Stimulated activated CD8-positive, alpha-beta memory T cell treated with anti-CD3 and anti-CD28 coated beads, Interleukin-2, amount 100 ng/mL, for 48 hours (primary cell): ENCODE data around the gene ADORA1.

Source experiments
- DNase-seq, 2 donors: peaks; one replicate each; pipeline ENCODE4 v3.0.0-alpha.2; 2020; ENCODE audit warnings: low read depth in 2 of 2

ADORA1 gene

DNA sequence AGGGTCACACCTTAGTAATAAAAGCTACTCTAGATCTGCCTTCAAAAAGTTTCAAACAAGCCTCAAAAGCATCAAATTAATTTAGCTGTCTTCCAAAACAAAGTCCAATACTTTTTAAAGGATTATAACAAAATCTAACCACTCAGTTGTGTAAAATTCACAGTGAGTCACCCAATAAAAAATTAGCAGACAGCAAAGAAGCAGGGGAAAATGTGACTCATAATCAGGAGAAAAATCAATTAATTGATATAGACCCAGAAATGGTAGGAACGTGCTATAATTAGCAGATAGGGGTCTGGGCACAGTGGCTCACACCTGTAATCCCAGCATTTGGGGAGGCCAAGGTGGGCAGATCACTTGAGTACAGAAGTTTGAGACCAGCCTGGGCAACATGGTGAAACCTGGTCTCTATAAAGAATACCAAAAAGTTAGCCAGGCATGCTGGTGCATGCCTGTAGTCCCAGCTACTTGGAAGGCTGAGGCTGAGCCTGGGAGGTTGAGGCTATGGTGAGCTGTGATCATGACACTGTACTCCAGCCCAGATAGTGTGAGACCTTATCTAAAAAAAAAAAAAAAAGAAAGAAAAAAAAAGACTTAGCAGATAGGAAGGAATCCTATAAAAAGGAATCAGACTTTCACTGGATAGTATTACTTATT lies 33.6 kb upstream of the ADORA1 start:
- DNase-seq: no peak

GRCh38 chr1:203095061-203095690 lies 32.4 kb upstream of the ADORA1 start:
- DNase-seq: no peak

- DNase-seq: no peak
Observed at GRCh38 chr1:203096566-203096965, 31.0 kb upstream of the ADORA1 start.

- no peak for DNase-seq
Observed at GRCh38 chr1:203097001-203097400, 30.5 kb upstream of the ADORA1 start.

DNA sequence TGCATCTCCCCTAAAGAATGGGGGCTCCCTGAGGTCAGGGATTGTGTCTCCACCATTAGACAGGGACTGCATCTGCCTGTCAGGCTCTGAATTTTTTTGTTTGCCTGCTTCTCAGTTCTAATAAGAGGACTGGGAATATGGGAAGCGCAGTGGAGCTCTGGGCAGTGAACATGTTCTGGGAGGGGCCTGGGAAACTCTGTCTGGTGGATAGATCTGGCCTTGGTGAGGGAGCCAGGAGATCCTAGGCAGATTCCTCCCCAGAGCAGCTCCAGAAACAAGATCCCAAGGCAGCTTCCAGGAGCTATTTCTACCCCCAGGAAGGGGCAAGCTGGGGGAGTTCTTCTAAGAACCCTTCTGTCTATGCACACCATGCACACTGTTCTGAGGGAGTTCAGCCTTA lies 29.1 kb upstream of the ADORA1 start:
- DNase-seq: no peak

GRCh38 chr1:203098914-203099520 lies 28.5 kb upstream of the ADORA1 start:
- DNase-seq: no peak

DNA sequence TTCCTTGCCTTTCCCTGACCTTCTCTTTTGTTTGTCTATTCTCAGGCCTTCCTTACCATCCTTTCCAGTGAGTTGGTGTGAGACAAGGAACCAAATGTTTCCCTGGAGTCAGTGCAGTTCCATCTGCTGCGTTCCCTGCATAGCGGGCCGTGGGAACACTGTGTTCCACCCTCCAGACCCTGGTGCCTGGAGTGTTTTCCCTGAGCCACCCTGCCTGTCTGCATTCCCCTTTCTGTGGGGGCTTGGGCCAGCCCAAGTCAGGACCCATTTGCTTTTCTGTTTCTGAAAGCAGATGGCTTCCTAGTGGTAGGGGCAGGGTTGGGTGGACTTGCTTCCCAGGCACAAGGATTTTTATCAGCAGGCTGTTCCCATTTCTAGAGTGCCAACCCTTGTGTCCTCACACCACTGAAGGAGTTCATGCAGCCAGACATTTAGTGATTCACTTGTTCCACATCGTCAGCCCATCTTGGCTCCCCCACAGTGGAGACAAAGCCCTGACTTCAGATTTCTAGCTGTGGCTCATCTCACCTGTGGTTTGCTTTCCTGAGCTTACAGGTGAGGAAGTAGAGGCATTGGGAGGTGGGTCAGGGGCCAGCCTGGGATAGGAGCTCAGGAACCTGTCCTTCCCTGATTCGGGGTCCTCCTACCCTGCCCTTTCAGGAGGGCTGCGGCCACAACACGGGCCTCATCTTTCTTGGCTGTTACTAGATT lies 27.6 kb upstream of the ADORA1 start:
- DNase-seq: no peak

DNA sequence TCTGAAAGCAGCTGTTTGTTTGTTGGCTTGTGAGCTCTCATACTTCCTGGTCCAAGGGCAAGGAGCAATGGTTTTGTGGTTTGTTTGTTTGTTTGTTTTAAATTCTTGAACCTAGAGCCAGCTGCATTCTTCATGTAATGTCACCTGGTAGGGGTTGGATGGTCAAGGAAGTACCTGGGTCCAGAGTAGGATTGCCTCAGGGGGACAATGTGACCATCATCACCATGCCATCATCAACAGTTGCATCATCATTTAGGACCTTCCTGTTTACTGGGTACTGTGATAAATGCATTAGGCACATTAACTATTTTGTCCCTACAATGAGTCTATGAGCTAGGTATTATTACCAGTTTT lies 27.0 kb upstream of the ADORA1 start:
- no peak for DNase-seq

GRCh38 chr1:203101813-203102634 lies 25.5 kb upstream of the ADORA1 start:
- DNase-seq: no peak

DNA sequence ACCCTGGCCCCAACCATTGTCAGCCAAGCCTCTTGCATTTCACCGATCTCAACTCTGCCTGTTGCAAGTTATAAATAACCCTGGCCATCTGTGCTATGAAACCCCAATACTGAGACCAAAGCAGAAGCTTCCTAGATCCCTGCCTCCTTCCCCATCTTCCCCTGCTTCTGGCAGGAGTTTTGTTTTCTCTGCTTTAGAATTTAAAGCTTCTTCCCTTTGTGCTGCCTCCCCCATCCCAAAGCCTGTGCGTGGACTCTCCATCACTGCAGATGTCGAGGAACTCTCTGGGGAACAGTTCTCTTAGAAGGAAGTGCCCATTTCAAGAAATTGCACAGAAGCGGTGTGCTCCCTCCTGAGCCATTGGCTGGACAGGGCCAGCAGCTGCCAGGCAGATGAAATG lies 24.3 kb upstream of the ADORA1 start:
- DNase-seq: no peak

DNA sequence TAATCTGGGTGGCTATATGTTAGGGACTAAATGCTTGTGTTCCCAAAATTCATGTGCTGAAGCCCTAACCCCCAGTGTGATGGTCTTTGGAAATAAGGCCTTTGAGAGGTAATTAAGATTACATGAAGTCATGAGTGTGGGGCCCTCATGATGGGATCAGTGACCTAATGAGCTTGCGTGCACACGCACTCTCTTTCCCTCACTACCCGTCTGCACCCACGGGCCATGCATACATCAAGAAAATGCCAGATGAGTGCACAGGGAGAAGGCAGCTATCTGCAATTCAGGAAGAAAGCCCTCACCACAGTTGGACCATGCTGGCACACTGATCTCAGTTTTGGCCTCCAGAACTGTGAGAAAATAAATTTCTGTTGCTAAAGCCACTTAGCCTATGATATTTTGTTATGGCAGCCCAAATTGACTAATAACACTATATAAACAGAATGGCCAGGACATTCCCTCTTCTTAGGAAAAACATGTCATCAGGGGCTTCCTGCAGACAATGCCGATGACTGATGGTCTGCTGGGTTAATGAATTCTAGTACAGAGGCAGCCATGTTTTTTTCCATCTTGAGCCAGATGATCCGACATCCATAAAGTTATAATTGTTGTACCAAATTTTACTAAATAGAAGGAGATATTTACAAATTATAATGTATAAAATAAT lies 23.6 kb upstream of the ADORA1 start:
- DNase-seq: no peak

DNA sequence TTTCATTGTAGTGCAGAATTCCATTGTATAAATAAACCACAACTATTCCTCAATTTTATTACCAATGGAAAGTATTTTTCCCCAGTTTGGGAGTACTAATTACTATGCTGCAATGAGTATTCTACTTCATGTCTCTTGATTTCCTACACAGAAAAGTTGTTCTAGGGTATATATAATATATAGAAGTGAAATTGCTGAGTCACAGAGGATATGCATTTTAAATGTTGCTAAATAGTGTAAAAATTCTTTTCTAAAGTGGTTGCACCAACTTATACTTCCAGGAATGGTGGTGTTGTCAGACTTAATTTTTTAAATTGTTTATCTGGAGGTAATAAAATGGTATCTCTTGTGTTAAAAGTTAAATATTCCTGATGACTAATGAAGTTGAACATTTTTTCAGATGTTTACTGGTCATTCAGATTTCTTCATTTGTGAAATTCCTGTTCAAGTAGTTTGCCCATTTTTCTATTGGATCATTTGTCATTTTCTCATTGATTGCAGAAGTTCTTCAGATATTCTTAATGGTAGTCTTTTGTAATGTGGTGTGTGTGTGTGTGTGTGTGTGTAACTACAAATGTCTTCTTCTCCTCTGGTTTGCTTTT lies 22.6 kb upstream of the ADORA1 start:
- no peak for DNase-seq

- no peak for DNase-seq
Observed at GRCh38 chr1:203112475-203112874, 15.1 kb upstream of the ADORA1 start.

DNA sequence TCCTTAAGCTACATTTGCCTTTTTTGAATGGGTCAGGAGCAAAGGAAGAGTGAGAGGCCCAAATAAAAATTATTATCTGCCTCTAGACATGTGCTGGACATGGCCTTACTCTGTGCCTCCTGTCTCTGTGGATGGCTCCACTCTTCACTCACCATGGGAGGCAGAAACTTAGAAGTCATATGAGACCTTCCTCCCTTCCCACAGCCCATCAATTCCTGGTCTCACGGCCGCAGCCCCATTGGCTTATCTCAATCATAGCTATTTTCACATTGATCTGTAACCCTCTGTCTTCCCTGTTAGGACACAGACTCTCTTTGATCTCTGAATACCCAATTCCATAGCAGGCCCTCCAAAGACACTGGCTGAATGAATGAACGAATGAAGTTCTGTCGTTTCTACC lies 14.2 kb upstream of the ADORA1 start:
- no peak for DNase-seq

- no peak for DNase-seq
Observed at GRCh38 chr1:203114202-203114601, 13.3 kb upstream of the ADORA1 start.

GRCh38 chr1:203116091-203116820 lies 11.3 kb upstream of the ADORA1 start:
- no peak for DNase-seq

DNA sequence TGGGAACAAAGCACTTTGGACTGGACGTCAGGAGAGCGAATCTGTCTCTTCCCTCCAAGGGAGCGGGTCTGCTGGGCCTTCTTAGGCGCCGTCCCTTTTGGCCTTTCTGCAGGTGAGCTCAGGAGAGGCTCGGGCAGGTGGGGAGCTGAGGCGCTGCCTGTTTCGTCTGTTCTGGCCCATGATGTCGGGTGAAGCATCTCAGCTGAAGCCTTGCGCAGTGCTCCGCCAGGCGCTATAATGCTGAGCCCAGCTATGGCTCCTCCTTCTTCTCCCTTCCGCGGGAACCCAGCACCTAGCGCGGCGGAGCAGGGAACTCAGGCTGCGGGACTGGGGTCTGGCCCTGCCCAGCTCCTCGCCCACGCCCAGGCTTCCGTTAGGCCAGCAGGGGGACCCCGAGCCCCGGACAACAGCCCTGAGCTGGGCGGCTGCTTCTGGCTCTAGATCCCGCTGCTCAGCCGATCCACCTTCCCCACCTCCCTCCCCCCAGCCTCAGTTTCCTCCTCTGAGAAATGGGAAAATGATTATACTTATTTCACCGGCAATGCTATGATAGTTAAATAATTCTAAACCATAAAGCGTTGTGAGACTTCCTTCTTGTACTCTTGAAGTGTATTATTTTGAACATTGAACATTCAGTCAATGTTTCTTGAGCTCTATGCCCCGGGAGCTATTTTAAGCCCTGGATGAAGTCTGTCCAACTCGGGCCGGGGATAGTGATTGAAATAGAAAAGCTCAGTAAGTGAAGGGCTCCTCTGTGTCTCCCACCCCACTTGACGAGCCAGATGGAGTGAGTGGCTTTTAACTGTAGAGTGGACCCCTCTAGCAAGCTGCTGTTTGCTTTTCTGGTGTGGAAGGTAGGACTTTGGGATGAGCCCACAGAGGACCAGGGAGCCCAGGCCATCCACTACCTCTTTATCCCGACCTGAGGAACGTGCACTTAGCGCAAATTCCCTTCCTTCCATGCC lies 9.6 kb upstream of the ADORA1 start:
- peak; percentile 34 to 44 for DNase-seq

GRCh38 chr1:203120325-203121153 lies 7.0 kb upstream of the ADORA1 start:
- no peak for DNase-seq
